HG03457 (cell line): ENCODE measurements around the gene RAB4B.
"Not testable (repeated sequence)": the region's sequence is repeated elsewhere in the genome, so short reads cannot be mapped to it uniquely, and the experiment has no call there.

ENCODE experiments used
- ATAC-seq: cut with Tn5 transposase; IDR thresholded peaks from one replicate; pipeline ENCODE4 v1.9.1; 2021; ENCODE audit warnings: moderate number of reproducible peaks; ENCODE audit not compliant: unreplicated experiment

RAB4B gene

DNA sequence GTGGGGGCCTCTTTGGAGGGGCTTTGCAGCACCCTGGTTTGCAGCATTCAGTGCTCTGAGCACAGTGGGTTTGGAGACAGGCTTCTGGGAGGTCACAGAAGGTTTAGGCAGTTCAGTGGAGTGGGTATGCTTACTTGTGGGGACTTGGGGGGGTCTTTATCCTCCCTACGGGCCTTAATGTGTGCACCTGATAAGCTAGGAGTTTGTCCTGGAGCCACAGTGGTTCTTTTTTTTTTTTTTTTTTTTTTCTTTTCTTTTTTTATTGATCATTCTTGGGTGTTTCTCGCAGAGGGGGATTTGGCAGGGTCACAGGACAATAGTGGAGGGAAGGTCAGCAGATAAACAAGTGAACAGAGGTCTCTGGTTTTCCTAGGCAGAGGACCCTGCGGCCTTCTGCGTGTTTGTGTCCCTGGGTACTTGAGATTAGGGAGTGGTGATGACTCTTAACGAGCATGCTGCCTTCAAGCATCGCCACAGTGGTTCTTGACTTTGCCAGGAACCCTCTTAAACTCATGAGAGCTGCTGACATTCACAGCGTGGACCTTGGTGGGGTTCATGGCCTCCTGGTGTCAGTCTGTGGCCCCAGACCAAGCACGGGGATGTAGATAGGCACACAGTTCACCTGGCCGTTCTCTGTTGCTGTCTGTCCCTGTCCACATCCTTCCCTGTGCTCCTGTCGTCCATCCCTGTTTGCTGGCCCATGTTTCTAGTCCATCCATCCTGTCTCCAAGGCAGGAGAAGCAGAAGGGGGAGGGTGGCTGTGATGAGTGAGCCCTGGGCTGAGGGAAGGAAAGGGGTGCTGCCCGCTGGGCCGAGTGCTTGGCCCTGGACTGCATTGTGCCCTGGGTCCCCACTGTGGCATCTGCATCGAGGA, 23.6 kb downstream of the RAB4B start:
- no peak for ATAC-seq

DNA sequence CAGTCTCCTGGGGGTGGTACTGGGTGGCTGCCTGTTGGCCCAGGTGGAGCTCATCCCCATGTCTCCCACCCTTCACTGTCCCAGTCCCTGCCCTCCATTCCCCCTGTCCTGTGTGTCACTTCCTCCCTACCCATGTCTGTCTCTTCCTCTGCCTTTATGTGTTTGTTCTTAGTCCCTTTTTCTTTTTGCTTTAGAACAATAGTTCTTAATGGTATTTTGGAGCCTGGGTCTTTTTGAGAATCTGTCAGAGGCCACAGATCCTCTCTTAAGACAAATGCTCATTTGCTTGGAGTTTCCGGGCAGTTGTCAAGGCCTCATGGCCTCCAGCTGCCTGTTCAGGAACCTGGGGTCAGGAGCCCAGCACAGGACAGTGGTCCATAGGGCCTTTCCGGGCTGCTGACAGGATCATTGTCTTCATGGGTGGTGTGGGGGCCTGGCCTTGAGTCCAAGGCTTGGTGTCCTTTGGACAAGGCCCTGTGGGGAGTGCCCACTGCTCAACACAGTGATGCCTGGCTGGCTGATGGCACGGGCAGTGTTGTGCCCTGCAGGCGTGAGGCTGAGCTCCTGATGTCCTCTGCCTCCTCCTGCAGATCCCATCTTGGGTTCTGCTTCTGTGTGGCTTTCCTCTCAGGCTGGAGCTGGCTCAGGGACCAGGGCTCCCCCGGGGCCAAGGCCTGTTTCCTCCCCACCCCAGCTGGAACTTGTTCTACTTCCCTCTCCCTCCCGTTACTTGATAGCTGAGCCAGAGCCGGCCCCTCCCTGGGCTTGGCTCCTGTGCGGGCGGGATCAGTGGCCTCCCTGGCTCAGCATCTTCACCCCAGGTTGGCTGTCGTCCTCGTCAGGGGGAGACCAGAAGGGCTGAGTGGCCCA, 24.5 kb downstream of the RAB4B start:
- ATAC-seq: no peak

DNA sequence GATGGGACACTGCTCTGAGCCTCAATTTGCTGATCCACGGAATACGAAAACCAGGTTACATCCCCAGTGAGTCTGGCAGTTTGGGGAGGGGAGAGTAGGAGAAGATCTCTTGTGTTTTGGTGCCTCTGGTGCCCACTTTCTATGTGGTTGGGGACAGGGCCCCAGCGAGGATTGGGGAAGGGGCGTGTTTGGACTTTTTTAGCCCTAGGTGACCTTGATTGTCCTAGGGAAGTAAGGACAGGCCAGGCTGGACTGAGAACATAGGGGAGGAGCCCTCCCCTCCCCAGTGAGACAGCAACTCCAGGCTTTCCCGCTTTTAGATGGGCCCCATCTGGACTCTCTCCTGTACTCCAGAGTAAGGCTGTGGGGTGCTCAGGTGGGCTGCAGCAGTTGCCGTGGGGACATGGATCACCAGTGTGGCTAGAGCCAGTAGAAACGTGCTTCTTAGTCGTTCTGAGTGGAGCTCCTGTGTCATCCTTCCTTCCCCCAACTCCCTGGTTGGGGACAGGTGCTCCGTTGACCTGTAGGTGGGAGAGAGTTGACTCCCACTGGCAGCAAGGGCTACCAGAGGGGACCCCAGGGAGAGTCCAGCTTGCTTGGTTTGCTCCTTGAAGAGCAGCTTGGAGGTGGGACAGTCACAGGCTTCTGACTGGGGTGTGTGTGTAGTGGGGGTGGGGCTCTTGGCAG, 25.3 kb downstream of the RAB4B start:
- ATAC-seq: no peak

DNA sequence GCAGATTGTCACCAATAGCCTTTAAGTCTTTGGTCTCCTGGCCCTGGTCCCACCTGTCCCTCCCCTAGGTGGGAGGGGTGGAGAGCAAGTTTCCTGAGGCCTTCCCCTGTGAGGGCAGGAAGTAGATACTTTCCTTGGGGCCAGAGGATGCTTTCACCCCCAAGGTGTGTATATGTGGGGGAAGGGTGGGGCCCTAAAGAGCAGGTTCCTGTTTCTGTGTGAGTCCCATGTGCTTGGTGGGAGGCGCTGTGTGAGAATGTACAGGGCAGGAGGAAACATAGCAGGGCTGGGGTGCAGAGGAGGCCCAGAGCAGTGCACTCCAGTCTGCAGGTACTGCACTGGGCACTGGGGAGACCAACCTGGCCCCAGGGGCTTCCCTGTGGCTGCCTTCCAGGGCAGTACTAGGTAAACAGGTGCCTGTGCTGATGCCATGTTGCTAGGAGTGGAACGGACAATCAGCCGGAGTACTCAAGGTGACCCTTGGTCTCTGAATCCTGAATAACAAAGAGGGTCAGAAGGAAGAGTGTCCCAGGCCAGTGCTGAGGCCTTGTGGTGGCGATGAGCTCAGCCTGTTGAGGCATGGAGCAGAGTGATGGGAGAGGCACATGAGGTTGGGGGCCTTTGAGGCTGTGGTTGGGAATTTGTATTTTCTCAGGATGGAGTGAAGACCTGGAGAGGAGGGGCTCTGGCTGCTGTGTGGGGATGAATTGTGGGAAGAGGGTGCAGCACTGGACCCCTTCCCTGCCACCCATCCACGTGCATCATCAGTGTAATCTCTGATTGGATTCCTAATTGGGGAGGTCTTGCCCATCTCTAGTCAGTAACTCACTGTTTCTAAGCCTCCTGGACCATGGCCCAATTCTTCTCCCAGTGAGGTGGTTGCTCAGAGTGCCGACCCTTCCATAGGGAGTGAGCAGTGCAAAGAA, 26.1 kb downstream of the RAB4B start:
- ATAC-seq: no peak

DNA sequence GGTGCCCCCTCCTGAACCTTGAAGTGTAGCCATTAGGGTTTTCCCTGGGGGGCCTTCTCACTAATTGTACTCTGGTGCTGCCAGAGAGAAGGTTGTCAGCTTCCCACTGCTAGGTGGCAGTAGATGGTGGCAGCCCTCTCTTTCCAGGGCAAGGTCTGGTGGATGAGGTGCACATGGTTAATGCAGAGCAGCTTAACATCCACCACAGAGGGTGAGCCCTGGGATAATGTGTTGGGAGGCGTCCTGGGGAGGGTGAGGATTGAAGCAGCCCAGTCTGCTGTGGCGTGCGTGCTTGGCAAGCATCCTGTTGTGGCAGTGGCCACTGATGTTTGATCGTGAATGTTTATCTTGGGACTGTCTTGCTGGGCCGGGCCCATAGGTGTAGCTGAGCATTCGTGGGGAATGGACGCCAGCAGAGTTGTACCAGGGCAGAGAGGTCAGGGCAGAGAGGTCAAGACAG, 26.8 kb downstream of the RAB4B start:
- ATAC-seq: no peak

DNA sequence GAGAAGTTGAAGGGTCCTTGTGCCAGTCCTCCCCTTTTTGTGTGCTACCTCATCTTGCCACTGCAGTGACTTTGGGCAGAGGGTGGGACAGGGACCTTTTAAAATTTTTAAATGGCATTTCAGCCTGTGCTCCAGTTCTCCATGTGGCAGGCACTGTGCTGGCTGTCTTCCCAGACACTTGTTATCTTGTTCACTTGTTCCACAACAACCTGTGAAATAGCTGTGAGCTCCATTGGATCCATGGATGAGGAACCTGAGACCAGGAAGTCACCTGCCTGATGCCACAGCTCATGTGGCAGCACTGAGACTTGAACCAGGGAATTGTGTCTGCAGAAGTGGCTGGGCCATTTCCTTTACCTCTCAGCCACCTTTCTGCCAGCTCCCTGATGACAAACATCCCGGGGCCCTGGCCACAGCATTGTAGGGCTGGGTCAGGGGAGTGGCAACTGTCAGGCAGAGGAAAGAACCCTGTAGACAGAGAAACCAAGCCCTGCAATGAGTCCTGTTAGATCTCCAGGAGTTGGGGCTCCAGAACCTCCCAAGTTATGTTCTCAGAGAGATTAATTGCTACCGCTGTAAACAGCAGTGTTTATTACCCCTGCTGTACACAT, 27.3 kb downstream of the RAB4B start:
- ATAC-seq: no peak

DNA sequence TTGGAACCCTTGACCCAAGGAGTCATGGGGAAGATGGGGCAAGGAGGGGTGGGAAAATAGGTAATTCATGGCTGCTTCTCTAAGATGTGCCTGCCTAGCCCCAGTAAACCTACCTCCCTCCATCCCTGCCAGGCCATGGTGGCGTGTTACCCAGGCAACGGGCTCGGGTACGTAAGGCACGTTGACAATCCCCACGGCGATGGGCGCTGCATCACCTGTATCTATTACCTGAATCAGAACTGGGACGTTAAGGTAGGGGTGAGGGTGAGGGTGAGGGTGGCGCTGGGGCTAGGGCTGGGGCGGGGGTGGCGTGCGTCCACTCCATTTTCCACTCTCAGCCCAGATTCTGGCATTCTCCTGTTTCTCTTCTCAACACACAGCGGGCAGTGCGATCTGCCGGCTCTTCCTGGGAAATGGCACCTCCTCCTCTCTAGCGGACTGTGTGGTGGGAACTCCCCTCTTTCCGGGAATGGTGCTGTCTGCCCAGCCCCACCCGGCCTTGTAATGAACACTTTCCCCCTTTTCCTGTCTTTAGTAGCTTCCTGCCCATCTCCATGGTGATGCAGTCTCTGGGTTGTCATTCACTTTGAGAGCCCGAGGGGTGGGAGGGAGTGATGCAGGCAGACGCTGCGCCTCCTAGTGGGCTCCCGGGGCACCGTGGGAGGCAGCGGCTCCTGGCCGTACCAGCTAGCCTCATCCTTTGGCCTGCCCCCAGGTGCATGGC, 28.5 kb downstream of the RAB4B start:
- ATAC-seq: no peak

DNA sequence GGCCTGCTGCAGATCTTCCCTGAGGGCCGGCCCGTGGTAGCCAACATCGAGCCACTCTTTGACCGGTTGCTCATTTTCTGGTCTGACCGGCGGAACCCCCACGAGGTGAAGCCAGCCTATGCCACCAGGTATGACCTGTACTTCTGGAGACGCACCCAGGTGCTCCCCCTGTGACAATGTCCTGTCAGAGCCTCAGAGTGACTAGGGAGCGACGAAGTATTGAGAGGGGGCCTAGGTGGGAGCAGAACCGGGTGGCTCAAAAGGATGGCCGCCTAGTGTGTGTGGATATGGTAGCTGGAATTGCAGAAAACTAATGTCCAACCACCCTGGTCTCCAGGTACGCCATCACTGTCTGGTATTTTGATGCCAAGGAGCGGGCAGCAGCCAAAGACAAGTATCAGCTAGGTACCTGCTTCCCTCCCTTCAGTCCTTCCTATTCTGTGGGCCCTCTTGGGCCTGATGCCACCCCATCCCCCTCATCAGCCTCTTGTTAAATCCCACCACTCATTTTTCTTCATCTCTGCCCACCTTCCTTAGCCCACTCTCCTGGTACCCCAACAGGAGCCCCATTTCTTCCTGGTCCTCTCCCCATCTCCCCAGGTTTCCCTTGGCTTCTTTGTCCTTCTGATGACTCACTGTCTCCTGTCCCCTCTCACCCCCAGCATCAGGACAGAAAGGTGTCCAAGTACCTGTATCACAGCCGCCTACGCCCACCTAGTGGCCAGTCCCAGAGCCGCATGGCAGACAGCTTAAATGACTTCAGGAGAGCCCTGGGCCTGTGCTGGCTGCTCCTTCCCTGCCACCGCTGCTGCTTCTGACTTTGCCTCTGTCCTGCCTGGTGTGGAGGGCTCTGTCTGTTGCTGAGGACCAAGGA, 29.3 kb downstream of the RAB4B start:
- no peak for ATAC-seq

DNA sequence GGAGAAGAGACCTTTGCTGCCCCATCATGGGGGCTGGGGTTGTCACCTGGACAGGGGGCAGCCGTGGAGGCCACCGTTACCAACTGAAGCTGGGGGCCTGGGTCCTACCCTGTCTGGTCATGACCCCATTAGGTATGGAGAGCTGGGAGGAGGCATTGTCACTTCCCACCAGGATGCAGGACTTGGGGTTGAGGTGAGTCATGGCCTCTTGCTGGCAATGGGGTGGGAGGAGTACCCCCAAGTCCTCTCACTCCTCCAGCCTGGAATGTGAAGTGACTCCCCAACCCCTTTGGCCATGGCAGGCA, 29.9 kb downstream of the RAB4B start:
- ATAC-seq: no peak

DNA sequence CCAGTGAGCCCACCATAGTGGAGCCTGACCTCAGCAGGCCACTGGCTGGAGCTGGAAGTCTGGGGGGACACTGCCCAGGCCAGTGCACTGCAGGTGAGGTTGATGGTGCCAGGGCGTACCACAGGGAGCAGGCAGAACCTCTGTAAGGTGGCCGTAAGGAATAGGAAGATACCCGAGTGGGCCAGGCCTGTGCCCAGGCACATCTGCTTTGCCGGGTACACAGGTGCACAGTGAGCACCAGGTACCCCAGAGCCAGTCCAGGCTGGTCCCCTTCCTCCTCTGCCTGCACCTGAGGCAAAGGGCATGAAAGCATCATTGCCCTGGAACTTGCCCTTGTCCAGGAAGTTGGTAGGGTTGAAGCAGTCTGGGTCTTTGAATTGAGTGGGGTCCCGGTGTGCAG, 30.4 kb downstream of the RAB4B start:
- no peak for ATAC-seq

DNA sequence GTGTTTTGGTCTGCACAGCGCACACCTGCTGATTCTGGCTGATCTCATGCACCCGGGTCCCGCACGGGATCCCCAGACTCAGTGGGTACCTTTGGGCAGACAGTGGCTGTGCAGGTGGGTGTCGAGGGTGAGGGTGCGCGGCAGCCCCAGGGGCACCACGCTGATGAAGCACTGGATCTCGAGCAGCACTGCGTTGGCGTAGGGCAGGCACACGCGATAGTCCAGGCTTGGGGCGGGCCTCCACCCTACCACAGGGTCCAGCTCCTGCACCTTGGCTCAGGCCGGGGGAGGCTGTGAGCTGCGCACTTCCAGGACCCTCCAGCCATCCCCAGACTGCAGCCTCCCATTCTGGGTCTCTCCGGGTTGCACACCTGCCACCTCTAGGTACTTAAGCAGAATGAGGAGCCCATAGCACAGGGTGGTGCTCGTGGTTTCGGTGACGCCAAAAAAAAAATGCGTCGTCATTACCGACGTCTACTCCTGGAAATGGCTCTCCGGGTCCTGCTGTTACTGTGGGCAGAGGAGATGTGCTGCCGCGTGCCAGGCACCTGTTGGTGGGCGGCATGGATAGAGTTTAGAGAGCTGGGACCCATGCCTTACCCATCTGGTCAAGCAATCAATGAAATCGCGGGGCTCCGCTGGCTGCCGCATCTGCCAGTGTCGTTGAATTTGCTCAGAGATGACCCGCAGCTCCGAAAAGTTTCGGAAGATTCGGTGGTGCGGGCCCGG, 31.5 kb downstream of the RAB4B start:
- ATAC-seq: no peak

DNA sequence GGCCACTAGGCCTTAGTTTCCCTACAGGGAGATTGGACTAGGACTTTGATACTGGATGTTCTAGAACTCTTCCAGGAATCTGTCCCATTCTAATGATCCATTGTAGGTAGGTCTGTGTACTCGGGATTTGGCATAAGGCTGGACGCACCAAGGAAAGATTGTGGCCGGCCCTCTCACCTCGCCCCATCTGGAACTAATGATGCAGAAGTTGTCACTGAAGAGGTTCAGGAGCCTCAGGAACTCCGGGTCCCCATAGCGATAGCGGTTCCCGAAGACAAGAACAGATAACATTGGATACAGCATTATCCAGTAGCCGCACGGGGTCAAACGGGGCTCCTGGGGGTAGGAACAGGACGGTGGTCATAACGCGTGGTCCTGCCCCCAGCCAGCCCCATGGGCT, 32.1 kb downstream of the RAB4B start:
- ATAC-seq: no peak

DNA sequence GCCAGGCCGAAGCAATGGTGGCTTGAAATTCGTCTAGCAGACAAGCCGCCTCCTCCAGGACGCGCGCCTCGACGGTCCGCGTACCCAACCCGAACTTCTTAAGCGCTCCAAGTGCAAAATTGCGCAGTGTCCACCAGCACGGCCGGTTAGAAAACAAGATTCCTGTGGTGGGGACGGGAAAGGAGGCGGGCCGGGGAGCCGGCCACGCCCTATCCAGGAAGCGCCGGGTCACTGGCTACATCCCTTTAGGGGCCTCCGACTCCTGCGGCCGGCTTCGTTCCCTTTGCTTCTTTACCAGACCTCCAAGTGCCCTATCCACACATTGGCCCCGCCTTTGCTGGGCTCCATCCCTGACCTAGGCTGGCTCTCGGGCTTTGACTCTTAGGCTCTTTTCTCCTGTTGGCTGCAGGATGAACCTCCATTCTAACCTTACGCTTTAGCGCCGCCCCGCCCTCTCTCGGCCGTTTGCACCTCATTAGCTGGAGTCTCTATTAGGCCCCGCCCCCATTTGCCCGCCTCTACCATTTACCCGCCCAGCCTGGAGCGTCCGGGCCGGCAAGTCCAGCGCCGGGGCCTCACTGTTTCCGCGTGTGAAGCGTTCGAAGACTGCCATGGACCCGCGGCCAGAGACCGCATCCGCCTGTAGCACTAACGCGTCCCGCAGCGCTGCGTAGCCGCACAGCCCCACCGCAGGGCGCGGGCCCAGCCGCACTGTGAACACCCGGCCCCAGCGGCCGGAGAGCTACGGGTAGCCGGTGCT, 32.8 kb downstream of the RAB4B start:
- not testable (repeated sequence) for ATAC-seq

DNA sequence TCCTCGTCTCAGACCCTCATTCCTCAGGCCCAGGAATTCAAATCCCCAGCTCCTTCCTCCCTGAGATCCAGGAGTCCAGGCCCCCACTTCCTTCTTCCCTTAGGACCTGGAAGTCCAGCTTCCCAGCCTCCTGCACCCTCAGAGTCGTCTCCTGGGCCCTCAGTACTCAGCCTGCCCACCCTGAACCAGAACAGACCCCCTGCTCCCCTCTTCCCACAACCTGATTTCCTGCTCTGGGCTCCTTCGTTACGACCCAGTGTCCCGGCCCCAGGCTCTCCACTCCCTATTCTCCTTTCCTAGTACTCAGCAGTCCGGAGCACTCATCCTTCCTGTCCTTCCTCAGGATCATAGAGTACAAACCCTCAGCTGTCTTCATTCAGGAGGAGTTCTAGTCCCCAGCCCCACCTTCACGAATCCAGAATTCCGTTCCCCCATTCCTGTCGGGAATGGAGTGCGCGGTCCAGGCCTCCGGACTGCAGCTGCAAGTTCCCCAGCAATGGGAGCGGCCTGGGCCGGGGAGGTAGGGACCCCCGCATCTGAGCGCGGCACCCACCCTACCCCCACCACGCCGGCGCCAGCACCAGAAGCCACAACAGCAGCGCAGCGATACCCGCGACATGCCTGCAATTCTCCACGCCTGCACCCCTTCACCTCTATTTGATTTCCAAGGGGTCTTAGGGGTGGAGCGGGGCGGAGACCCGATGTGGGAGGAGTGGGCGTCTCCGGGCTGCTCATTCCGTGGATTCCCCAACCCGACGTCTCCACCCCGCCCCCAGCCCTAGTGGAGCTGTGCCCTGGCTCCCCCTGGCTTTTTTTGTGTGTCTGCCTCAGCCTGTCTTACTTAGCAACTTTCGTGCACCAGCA, 33.7 kb downstream of the RAB4B start:
- ATAC-seq: no peak

DNA sequence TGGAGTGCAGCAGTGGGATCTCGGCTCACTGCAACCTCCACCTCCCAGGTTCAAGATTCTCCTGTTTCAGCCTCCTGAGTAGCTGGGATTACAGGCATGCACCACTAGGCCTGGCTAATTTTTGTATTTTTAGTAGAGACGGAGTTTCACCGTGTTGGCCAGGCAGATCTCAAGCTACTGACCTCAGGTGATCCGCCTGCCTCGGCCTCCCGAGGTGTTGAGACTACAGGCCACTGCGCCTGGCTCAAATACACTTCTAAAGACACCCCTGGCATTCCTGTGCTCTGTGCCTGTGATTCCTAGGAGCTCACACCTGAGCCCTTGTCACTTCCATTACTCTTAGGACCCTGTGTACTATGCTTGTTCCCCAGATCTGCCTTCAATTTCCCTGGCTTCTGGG, 34.5 kb downstream of the RAB4B start:
- not testable (repeated sequence) for ATAC-seq

DNA sequence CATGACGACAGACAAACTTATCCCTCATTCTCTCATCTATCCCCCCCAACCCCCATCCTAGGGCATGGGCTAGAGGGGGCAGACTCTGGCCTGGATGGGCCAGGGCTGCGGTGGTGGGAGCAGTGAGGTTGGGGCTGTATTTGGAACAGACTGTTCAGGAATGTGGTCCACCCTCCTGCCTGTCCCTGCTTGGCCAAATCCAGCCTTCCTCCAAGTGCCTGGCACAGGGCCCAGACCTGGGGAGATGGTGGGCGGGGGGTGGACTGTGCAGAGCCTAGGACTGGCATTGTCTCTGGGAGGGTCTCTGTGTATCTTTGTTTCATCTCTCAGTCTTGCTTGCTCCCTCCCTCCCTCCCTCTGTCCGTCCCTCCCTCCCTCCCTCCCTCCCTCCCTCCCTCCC, 35.1 kb downstream of the RAB4B start:
- ATAC-seq: no peak
